NCI-H2029 treated with DMSO at 0.1 percent for 48 hours (cell line): ENCODE measurements around the gene PDSS1.
"Not testable (repeated sequence)": the region's sequence is repeated elsewhere in the genome, so short reads cannot be mapped to it uniquely, and the experiment has no call there.

Source experiments
- DNase-seq: peaks from one replicate; lab custom pipeline; 2025; lab: John Stamatoyannopoulos, UW

PDSS1 gene

GRCh38 chr10:26739071-26739631 is 41.6 kb downstream of the PDSS1 start:
- DNase-seq = no peak

DNA sequence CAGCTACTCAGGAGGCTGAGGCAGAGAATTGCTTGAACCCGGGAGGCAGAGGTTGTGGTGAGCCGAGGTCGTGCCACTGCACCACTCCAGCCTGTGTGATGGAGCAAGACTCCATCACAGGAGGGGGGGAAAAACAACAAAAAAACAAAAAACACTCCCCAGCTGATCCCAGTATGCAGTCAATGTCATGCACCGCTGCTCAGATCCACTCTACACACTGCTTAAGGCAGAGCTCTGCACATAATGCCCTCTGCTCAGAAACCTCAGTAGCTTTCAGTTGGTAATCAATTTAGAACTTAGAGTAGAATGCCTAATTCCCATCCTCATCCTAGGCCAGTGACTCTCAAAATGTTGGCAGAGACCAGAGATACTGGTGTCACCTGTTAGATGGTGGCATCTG is 43.9 kb downstream of the PDSS1 start:
- no peak for DNase-seq

DNA sequence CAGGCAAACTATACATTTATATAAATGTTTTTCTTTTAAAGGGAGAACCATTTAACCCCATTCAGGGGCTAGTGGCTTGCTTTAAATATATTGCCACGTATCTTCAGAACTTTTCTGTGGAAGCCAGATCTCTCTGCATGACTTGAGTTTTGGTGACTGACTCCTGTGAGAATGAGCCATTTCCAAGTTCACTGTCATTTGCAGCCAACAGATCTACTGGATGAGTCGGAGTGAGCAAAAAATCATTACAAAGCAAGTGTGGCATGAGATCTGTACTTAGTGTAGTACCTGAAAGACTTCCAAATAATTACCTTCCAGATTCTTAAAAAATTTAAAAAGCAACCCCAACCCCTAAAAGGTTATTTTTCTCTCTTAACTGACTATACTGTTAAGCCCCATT is 45.6 kb downstream of the PDSS1 start:
- DNase-seq = no peak

DNA sequence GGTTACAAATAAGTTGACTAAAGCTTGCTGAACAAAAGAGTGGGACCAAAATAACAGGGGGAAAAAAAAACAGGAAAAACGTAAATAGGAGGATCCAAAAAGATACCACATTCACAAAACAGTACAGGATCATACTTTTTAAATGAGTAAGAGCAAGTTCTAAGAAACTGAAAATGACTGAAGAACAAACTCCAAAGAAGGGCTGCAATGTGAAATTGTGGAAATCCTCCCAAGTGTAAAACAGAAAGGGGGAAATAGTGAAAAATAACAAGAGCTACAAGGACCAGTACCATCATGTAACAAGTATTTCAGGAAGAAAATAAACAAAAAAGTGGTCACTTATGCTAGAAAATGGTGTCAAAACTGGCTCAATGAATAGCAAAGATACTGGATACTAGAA is 46.3 kb downstream of the PDSS1 start:
- no peak for DNase-seq

- DNase-seq = no peak
These were observed 48.6 kb downstream of the PDSS1 start for GRCh38 chr10:26746061-26746460.

DNA sequence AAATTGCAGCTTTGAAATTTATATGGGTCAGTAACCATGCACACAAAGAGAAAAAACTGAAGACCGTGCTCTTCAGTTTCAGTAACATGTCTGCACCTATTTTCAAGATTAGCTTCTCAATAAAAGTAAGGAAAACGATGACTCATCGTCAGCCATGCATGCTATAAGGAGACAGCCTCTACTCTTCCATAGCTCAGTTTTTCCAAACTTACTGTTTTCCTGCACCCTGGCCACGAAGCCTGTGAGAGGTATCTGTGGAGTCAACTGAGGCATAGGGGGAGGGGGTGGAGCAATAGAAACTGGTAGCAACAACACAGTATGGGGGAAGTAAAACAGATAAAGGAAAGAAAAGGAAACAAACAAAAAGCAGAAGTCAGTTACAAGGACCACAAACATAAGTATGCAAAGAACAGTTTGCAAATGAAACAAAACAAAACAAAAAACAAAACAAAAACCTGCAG is 58.0 kb downstream of the PDSS1 start:
- DNase-seq = no peak

DNA sequence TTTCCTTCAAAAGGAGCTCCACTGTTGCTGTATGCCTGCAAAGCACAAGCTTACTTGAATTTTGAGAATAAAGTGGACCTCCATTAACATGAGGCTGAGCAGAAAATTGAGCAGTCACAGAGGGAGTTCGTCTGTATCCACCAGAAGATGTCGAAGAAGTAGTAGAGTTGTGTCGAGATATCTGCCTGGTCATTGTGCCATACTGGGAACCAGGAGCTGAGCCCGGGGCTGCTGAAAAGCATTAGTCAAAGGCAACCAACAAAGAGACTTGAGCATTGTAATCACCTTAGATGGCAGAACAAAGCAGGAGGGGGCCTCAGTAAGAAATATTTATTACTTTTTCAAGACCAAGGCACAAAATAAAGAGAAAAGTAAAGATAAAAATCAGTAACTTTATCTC is 61.5 kb downstream of the PDSS1 start:
- DNase-seq = no peak

DNA sequence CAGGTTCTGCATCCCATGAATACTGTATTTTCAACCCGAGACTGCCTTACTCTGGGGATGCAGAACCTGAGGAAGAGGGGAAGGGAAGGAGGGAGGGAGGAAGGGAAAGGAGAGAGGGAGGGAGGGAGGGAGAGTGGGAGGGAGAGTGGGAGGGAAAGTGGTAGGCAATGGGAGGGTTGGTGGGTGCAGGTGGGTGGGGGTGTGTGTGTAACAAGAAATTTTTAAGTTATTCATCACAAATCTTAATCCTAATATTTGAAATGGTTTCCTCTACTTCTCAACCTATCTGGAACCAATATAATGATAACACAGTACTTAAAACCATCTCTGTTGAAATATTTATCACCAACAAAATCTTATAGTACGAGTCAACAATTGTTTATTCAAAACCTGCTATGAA is 68.0 kb downstream of the PDSS1 start:
- DNase-seq = no peak

DNA sequence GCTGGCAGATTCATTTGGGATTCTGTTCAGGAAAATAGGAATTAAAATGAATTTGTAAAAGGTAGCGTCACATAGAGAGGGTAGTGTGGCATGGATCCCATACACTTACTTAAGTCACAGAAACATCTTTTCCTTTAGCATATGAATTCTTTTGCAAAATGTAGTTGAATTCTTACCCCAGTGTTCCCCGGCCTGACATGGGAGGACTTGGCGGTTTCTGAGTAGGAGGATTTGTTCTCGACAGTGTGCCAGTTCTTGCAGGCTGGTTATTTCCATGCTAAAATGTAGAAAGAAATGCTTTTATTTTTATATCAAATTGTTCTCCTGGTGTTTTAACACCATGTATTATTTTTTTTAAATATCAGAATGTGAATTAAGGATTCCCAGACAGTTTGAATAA is 72.6 kb downstream of the PDSS1 start:
- DNase-seq = no peak

DNA sequence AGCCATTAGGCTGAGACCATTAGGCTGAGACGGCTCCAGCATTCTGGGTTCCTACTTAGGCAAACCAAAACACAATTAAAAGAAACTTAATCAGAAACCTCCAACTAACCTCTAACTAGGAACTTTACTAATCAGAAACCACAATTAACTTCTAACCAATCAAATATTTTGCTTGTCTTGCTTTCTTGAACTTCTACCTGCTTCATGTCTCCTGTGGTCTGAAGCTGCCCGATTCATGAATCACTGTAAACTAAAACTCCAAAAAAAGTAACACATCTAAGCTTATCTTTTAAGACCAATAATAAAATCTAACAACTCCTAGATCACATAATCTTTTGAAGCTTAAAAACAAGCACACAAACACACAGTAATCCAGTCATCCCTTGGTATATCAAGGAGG is 76.1 kb downstream of the PDSS1 start:
- DNase-seq = no peak

DNA sequence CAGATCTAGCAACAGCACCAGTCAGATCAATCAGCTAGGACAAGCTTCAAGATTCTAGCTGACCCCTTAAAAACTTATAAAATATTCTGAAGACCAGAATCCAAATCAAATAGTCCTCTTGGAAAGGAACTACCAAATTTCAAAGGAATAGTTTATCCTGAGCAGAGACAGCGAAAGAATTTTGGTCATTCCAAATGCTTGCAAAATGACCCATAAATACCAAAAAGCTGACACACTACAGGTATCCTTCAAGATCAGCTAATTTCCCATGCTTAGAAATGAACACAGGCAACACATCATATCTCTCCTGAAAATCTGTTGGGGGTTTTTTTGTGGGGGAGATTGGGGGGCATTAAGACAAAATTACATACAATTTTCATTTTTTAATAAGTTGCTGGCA is 78.8 kb downstream of the PDSS1 start:
- no peak for DNase-seq

DNA sequence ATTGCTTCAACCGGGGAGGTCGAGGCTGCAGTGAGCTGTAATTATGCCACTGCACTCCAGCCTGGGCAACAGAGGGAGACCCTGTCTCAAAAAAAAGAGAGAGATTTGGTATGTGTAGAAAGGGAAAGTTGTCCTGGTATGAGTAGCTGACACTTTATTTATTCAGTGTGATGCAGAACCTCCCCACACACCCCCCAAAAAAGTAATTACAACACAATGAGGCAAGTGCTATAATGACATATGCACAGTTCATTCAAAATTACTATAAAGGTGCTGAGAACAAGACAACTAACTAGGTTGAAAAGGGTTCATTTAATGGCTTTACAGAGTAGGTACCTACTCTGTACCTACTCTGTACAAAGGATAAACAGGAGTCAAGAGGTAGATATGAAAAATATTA is 80.2 kb downstream of the PDSS1 start:
- DNase-seq = no peak

- peak; percentile 18 for DNase-seq
These were observed 81.8 kb downstream of the PDSS1 start for GRCh38 chr10:26779176-26779860.

- no peak for DNase-seq
These were observed 82.7 kb downstream of the PDSS1 start for GRCh38 chr10:26780106-26780792.

DNA sequence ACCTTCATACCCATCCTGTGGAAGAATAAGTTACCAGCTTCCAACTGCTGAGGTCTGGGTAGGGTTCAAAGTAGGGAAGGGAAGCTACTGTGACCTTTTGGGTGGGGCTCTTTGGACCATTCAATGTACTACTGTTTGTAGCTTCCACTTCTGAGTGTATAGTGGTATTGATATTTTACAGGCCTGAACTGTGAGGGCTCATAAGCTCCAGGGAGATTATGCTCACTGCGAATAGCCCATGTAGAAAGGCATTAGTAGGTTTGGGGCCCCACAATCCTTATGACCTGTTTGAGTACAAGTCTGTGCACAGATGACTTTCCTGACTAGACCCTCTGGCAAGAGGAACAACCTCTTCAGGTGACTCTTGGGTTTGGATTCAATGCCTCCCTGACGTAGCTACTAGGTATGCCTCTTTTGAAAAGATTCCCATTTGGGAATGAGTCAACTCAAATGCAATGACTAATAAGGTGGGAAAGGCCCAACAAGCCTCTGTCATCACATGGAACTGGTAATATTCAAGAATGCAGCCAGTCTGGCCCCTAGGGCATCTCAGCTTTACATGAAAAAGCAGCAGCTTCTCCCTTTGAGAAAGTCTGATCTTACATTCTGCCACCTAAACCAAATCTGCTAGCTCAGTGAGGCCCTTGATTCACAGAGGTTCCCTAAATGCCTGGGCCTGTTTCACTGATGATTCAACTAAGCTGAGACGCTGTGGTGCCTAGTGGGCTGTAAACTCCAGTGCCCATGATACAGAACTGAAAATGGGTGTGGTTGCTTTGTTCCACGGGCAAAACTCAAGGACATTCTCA is 83.5 kb downstream of the PDSS1 start:
- no peak for DNase-seq

- no peak for DNase-seq
These were observed 84.3 kb downstream of the PDSS1 start for GRCh38 chr10:26781797-26782196.

DNA sequence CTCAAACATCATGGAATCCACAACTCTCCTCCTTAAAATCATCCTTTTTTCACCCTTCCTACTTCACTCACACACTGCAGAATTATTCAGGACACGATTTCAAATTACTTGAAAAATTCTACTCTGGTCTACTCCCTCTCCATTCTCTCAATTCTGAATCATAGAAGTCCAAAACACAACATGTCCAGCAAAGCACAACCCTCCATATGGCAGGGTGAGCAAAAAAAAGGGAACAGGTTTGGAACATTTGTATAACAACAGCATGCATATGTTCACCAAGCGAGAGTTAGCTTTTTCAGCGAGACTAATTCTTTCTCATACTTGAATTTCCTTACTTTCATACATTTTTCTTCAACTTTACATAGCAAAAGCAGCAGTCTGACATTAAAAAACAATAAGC is 89.9 kb downstream of the PDSS1 start:
- DNase-seq = no peak

DNA sequence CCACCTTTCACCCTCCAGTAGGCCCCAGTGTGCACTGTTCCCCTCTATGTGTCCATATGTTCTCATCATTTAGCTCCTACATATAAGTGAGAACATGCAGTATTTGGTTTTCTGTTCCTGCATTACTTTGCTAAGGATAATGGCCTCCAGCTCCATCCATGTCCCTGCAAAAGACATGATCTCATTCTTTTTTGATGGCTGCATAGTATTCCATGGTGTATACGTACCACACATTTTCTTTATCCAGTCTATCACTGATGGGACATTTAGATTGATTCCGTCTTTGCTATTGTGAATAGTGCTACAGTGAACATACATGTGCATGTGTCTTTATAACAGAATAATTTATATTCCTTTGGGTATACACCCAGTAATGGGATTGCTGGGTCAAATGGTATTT is 92.3 kb downstream of the PDSS1 start:
- not testable (repeated sequence) for DNase-seq

GRCh38 chr10:26790221-26790995 is 92.9 kb downstream of the PDSS1 start:
- DNase-seq = no peak

DNA sequence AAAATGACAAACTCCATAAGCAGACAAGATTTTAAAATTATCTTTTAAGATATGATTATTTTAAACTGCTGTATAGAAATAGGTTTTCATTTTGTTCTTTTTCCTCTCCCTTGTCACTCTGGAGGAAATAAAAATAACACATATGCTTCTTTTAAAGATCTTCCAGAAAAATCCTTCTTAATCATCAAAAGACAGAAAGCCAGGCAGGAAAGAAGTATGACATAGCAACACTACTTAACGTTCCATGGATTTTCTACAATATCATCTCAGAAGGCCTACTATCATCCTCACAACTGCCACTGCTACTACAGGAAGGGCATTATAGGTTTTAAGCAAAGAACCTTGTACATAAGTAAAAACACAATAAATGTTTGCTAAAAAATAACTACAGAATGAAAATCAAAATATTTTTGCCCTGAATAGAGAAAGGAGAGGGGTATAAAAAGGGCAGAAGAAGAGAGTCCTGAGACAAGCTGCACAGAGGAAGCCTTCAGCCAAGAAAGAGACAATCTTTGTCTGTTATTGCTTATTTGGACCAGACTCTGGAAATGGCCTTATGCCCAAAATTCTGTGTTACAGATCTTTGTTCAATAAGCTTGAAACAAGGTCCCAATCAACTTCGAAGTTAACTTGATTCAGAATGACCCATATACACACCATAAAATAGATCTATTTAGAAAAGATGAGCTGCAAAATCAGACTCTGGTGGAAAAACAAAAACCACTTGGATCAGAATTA is 95.4 kb downstream of the PDSS1 start:
- DNase-seq = no peak
